ENCODE data around the gene MYH10.

The MYH10 gene

GRCh38 chr17:8492121-8492520, 138.4 kb downstream of the MYH10 start:
- ChIA-PET POLR2A (interaction anchor here (0.8 kb wide), 1 partner anchor 139 kb away, joined by 3 read pairs; no protein-coding TSS in a partner anchor), CTCF (interaction anchor here (0.9 to 1.2 kb wide), 2 partner anchors 9 to 82 kb away, joined by 3 to 4 read pairs; no protein-coding TSS in a partner anchor)
- no peak overlapping the region for H3K4me3 ChIP-seq (ENCODE audit: low read depth, low read length)
- H3K27ac ChIP-seq (ENCODE audit: extremely low read depth, low read depth, low read length), result no peak overlapping the region
- no peaks in the 10 kb centered on the region for H3K9me3 ChIP-seq (ENCODE audit: control insufficient read depth, insufficient read depth, low read depth, low read length)
- no peaks in the 10 kb centered on the region for H3K4me1 ChIP-seq (ENCODE audit: control insufficient read depth, insufficient read depth, low read length)
- no peak for TF ChIP-seq ZNF510 (tag by site-specific recombination; IDR thresholded peaks at IDR 0.05; ENCODE audit: insufficient replicate concordance)
- no peak for TF ChIP-seq ZNF157 (tag by site-specific recombination; IDR thresholded peaks at IDR 0.05)
- no peak for TF ChIP-seq ZNF132 (tag by site-specific recombination; IDR thresholded peaks at IDR 0.05; ENCODE audit: borderline replicate concordance)
- no peak for TF ChIP-seq REST (tag by site-specific recombination; IDR thresholded peaks at IDR 0.05)
- no peak for TF ChIP-seq ZBTB44 (tag by site-specific recombination; IDR thresholded peaks at IDR 0.05)
- TF ChIP-seq ZNF610 (tag by site-specific recombination; IDR thresholded peaks at IDR 0.05; ENCODE audit: borderline replicate concordance), result no peak
- no peak for TF ChIP-seq ZSCAN30 (tag by site-specific recombination; IDR thresholded peaks at IDR 0.05)
- TF ChIP-seq ZNF274 (IDR thresholded peaks at IDR 0.05; ENCODE audit: low read length), result no peak
- no peak for TF ChIP-seq ZNF274 (tag by site-specific recombination; IDR thresholded peaks at IDR 0.05; ENCODE audit: borderline replicate concordance)
- TF ChIP-seq ZNF10 (tag by site-specific recombination; IDR thresholded peaks at IDR 0.05), result no peak
- no peak for TF ChIP-seq ZNF530 (tag by site-specific recombination; IDR thresholded peaks at IDR 0.05; ENCODE audit: low read depth)
- H3K36me3 ChIP-seq (ENCODE audit: control insufficient read depth in 2 of 2, insufficient read depth in 1 of 2, low read length in 2 of 2), result peaks cover 68 to 98% of the 10 kb centered on the region in 2 experiments

GRCh38 chr17:8490256-8491023, 140.1 kb downstream of the MYH10 start:
- CTCF ChIA-PET, result no interaction called here
- POLR2A ChIA-PET, result no interaction called here
- H3K36me3 ChIP-seq (ENCODE audit: control insufficient read depth in 2 of 2, insufficient read depth in 1 of 2, low read length in 2 of 2), result peaks cover 76 to 100% of the 10 kb centered on the region in 2 experiments

GRCh38 chr17:8489841-8490240, 140.7 kb downstream of the MYH10 start:
- no peaks in the 10 kb centered on the region for H3K9me3 ChIP-seq (ENCODE audit: control insufficient read depth, insufficient read depth, low read depth, low read length)
- ChIA-PET POLR2A (no interaction called here), CTCF (no interaction called here)
- no peaks in the 10 kb centered on the region for H3K4me1 ChIP-seq (ENCODE audit: control insufficient read depth, insufficient read depth, low read length)
- H3K27ac ChIP-seq (ENCODE audit: extremely low read depth, low read depth, low read length), result no peak overlapping the region
- H3K36me3 ChIP-seq (ENCODE audit: control insufficient read depth in 2 of 2, insufficient read depth in 1 of 2, low read length in 2 of 2), result peaks cover 79 to 99% of the 10 kb centered on the region in 2 experiments
- no peak overlapping the region for H3K4me3 ChIP-seq (ENCODE audit: low read depth, low read length)
- TF ChIP-seq ZSCAN16 (tag by site-specific recombination; IDR thresholded peaks at IDR 0.05) (no peak), PRDM6 (tag by site-specific recombination; IDR thresholded peaks at IDR 0.05) (no peak), ZNF394 (tag by site-specific recombination; IDR thresholded peaks at IDR 0.05; ENCODE audit: borderline replicate concordance) (no peak), ZNF629 (tag by site-specific recombination; IDR thresholded peaks at IDR 0.05) (no peak), ZNF692 (tag by site-specific recombination; IDR thresholded peaks at IDR 0.05) (no peak)

More at GRCh38 chr17:8490256-8491023, 140.1 kb downstream of the MYH10 start:
- H3K4me1 ChIP-seq (ENCODE audit: control insufficient read depth, insufficient read depth, low read length), result no peaks in the 10 kb centered on the region
- H3K4me3 ChIP-seq (ENCODE audit: low read depth, low read length), result no peak overlapping the region
- TF ChIP-seq ZNF214 (tag by site-specific recombination; IDR thresholded peaks at IDR 0.05; ENCODE audit: borderline replicate concordance) (no peak), ZNF350 (tag by site-specific recombination; IDR thresholded peaks at IDR 0.05) (no peak), GFI1B (tag by site-specific recombination; IDR thresholded peaks at IDR 0.05) (no peak)
- no peak overlapping the region for H3K27ac ChIP-seq (ENCODE audit: extremely low read depth, low read depth, low read length)
- no peaks in the 10 kb centered on the region for H3K9me3 ChIP-seq (ENCODE audit: control insufficient read depth, insufficient read depth, low read depth, low read length)
